Suppressor macrophage treated with lipopolysaccharide for 4 hours (primary cell): ENCODE data around the gene UBE3B.

Experiments
- DNase-seq: peaks from one replicate; pipeline ENCODE4 v3.0.0-alpha.2; 2020

The UBE3B gene

GRCh38 chr12:109580272-109580671, 102.8 kb downstream of the UBE3B start:
- DNase-seq = no peak

DNA sequence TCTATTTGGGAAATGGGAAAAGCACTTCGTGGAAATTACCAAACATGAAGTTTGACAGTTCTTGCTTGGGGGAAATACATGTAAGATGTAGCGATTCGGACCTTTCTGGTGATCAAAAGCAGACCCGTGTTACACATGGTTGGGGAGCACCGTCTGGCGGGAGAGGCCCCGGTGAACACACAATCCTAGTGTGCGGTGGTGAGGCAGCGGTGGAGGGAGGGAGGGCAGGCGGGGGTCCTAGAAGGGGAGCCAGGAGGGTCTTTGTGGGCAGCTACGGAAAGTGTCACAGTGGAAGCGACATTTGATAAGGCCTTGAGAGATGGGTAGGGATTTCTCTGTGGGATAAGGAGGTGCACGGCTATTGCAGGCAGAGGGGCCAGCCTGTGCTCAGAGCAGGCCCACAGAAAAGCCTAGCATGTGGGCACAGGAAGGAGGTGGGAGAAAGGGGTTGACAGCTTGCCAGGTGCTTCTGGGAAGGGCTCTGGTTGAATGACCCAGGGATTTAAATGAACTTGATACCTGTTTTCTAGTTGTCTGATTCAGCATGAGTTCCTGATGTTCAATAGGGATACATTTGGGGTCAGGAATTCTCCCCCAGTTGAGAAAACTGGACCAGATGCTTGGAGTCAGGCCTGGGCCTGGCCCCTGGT, 103.4 kb downstream of the UBE3B start:
- DNase-seq = no peak

DNA sequence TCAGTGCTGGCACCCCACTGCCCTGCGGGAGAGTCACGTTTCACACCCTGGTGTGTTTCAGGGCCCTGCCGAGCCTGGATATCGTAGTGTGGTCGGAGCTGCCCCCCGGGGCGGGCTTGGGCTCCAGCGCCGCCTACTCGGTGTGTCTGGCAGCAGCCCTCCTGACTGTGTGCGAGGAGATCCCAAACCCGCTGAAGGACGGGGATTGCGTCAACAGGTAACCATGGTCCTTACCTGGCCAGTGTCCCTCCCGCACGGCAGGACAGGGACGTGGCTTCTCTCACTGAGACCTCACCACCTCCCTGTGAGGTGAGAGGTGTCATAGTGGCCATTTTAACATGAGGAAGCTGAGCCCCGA, 103.9 kb downstream of the UBE3B start:
- no peak for DNase-seq

DNA sequence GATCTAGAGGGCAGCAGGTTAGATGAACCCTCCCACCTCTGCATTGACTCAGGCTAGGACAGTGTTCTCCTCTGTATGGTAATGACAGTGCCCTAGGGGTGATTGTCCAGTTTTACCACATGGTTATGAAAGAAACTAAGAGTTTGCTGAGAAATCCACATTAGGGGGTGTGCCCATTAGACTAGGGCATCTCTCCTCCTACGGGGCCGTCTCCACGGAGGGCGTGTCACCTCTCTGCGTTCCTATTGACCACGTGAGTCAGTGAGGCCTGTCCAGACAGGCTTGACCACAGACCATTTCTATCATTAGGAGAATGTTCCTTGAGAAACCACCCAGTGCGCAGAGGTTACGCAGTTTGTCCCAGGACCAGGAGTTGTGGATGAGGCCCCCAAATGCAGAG, 104.4 kb downstream of the UBE3B start:
- DNase-seq = no peak

DNA sequence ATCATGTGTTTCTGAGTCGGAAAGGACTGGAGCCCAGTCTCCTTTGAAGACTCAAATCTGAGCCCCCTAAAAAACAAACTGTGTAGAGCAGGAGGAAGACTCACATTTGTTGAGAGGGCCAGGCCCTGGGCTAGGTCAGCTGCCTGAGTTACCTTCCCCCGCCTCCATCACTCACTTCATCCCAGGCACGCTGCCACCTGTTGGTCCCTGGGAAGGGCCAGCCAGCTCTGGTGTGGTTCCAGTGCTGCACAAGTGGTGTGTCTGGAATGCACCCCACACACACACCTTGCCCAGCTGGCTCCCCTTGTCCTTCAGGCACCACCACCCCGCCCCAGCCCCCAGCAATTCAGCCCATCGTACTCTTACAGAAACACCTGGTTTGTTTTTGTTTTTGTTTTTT, 105.2 kb downstream of the UBE3B start:
- no peak for DNase-seq

GRCh38 chr12:109583733-109584132, 106.3 kb downstream of the UBE3B start:
- no peak for DNase-seq
